ENCODE data around the gene FKRP.
"Not testable (repeated sequence)": the region's sequence is repeated elsewhere in the genome, so short reads cannot be mapped to it uniquely, and the experiment has no call there.

FKRP gene

DNA sequence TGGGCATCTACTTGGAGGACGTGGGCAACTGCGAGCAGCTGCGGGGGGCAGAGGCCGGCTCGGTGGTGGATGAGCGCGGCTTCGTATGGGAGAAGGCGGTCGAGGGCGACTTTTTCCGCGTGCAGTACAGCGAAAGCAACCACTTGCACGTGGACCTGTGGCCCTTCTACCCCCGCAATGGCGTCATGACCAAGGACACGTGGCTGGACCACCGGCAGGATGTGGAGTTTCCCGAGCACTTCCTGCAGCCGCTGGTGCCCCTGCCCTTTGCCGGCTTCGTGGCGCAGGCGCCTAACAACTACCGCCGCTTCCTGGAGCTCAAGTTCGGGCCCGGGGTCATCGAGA lies 10.7 kb downstream of the FKRP start:
- no peak overlapping the region for H3K9ac ChIP-seq (ENCODE audit: low read length)
- no peaks in the 10 kb centered on the region for H3K4me1 ChIP-seq (ENCODE audit: control insufficient read depth, insufficient read depth, low read length)
- no peaks in the 10 kb centered on the region for H3K27me3 ChIP-seq (ENCODE audit: control insufficient read depth, insufficient read depth, low read length)
- H3K36me3 ChIP-seq (ENCODE audit: control insufficient read depth, insufficient read depth, low read length) = no peaks in the 10 kb centered on the region
- no peaks in the 10 kb centered on the region for H3K9me3 ChIP-seq (ENCODE audit: control insufficient read depth, low read length)
- no peak overlapping the region for H3K4me3 ChIP-seq (ENCODE audit: low read length)

DNA sequence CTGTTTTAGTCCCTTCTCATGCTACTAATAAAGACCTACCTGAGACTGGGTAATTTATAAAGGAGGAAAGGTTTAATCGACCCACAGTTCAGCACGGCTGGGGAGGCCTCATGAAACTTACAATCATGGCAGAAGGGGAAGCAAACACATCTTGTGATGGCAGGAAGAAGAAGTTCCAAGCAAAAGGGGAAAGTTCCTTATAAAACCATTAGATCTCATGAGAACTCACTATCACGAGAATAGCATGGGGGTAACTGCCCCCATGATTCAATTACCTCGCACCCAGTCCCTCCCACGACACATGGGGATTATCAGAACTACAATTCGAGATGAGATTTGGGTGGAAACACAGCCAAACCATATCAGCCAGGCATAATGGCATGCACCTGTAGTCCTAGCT lies 13.3 kb downstream of the FKRP start:
- Histone ChIP-seq H3K4me1 (ENCODE audit: control insufficient read depth, insufficient read depth, low read length) (no peaks in the 10 kb centered on the region), H3K4me3 (ENCODE audit: low read length) (no peak overlapping the region), H3K36me3 (ENCODE audit: control insufficient read depth, insufficient read depth, low read length) (no peaks in the 10 kb centered on the region), H3K9me3 (ENCODE audit: control insufficient read depth, low read length) (no peaks in the 10 kb centered on the region), H3K27me3 (ENCODE audit: control insufficient read depth, insufficient read depth, low read length) (no peaks in the 10 kb centered on the region), H3K9ac (ENCODE audit: low read length) (no peak overlapping the region)

DNA sequence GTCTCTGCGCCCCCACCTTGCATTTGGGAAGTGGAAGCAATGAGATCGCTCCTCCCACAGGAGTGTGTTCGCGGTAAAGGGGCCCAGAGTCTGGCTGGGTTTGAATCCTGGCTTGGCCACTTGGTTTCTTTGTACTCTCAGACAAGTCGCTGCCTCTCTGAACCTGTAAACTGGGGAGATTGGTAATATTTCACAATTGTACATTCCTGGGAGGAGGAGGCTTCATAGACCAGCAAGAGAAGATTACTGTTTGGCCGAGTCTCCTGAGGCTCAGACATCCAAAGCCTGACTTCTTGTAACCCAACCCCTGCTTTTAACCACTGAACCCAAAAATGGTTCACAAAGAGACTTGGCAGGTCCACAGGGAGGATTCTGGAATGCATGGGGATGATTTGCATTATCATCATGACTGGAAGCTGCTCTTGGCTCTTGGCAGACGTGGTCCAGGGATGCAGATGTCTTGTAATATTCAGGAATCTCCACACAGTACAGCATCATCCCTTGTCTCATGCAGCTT lies 14.0 kb downstream of the FKRP start:
- H3K9ac ChIP-seq (ENCODE audit: low read length) = no peak overlapping the region
- no peaks in the 10 kb centered on the region for H3K9me3 ChIP-seq (ENCODE audit: control insufficient read depth, low read length)
- H3K4me3 ChIP-seq (ENCODE audit: low read length) = no peak overlapping the region
- peaks cover 2% of the 10 kb centered on the region for H3K4me1 ChIP-seq (ENCODE audit: control insufficient read depth, insufficient read depth, low read length)
- H3K27me3 ChIP-seq (ENCODE audit: control insufficient read depth, insufficient read depth, low read length) = no peaks in the 10 kb centered on the region
- H3K36me3 ChIP-seq (ENCODE audit: control insufficient read depth, insufficient read depth, low read length) = no peaks in the 10 kb centered on the region

DNA sequence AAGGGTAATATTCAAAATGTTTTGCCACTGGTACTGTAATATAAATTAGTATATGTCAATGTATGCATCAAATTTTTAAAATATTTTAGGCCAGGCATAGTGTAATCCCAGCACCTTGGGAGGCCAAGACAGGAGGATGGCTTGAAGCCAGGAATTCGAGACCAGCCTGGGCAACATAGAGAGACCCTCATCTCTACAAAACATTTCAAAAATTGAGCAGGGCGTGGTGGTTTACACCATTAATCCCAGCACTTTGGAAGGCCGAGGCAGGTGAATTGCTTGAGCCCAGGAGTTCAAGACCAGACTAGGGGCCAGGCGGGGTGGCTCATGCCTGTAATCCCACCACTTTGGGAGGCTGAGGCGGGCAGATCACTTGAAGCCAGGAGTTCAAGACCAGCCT lies 14.5 kb downstream of the FKRP start:
- Histone ChIP-seq H3K9me3 (ENCODE audit: control insufficient read depth, low read length) (no peaks in the 10 kb centered on the region), H3K4me3 (ENCODE audit: low read length) (no peak overlapping the region), H3K4me1 (ENCODE audit: control insufficient read depth, insufficient read depth, low read length) (peaks cover 4% of the 10 kb centered on the region), H3K9ac (ENCODE audit: low read length) (no peak overlapping the region), H3K36me3 (ENCODE audit: control insufficient read depth, insufficient read depth, low read length) (no peaks in the 10 kb centered on the region), H3K27me3 (ENCODE audit: control insufficient read depth, insufficient read depth, low read length) (no peaks in the 10 kb centered on the region)

DNA sequence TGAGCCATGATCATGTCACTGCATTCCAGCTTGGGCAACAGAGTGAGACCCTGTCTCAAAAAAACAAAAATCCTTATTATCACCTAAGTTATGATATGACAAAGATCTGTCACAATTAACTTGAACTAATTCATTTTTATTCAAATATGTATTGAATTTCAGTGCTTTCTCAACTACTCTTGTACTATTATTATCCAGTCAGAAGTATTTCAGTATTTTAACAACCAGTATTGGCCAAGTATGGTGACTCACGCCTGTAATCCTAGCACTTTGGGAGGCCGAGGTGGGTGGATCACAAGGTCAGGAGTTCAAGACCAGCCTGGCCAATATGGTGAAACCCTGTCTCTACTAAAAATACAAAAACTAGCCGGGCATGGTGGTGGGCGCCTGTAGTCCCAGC lies 15.0 kb downstream of the FKRP start:
- H3K27me3 ChIP-seq (ENCODE audit: control insufficient read depth, insufficient read depth, low read length); H3K36me3 ChIP-seq (ENCODE audit: control insufficient read depth, insufficient read depth, low read length); H3K4me3 ChIP-seq (ENCODE audit: low read length); H3K9me3 ChIP-seq (ENCODE audit: control insufficient read depth, low read length); H3K9ac ChIP-seq (ENCODE audit: low read length); H3K4me1 ChIP-seq (ENCODE audit: control insufficient read depth, insufficient read depth, low read length): not testable (repeated sequence)

DNA sequence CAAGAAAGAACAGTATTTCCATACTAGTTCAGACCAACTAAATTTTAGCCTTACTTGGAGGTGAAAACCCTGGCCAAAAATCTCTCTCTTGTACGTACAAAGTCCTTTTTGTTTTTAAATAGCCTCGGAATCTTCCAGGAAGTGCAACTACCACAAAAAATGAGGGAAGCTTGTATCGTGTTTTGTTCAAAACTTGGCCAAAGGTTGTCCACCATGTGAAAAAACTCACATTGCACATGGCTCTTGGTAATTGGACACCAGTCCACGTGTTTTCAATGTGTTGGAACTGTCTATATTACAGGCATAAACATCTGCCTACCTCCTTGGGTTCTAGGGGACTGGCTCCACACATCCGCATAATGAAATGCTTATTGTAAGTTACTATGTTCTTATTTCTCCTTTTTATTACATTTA lies 15.6 kb downstream of the FKRP start:
- Histone ChIP-seq H3K9ac (ENCODE audit: low read length) (no peak overlapping the region), H3K27me3 (ENCODE audit: control insufficient read depth, insufficient read depth, low read length) (no peaks in the 10 kb centered on the region), H3K4me3 (ENCODE audit: low read length) (no peak overlapping the region), H3K4me1 (ENCODE audit: control insufficient read depth, insufficient read depth, low read length) (peaks cover 4% of the 10 kb centered on the region), H3K36me3 (ENCODE audit: control insufficient read depth, insufficient read depth, low read length) (no peaks in the 10 kb centered on the region), H3K9me3 (ENCODE audit: control insufficient read depth, low read length) (no peaks in the 10 kb centered on the region)

DNA sequence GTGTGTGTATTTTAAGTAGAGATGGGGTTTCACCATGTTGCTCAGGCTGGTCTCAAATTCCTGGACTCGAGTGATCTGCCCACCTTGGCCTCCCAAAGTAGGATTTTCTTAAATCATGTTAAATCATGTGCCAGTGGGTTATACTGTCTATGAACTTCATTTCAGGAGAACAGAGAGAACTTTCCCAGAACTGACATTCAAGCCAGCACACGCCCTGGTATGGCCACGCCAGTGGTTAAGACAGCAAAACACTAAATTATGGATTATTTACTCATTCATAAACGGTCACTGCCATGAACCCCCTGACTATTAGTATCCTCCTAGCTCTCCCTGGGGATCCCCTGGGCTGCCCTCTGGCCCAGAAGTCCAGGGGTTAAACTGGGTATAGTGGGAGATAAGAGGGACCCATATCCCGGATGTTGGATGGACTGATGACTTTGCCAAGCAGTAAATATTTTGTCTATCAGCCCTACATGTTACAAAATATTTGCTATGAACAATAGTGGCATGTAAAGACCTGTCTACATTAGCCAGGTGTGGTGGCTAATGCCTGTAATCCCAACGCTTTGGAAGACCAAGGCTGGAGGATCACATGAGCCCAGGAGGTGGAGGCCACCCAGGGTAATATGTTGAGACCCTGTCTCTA lies 16.5 kb downstream of the FKRP start:
- no peaks in the 10 kb centered on the region for H3K27me3 ChIP-seq (ENCODE audit: control insufficient read depth, insufficient read depth, low read length)
- peaks cover 4% of the 10 kb centered on the region for H3K4me1 ChIP-seq (ENCODE audit: control insufficient read depth, insufficient read depth, low read length)
- H3K9ac ChIP-seq (ENCODE audit: low read length) = no peak overlapping the region
- no peaks in the 10 kb centered on the region for H3K9me3 ChIP-seq (ENCODE audit: control insufficient read depth, low read length)
- no peak overlapping the region for H3K4me3 ChIP-seq (ENCODE audit: low read length)
- no peaks in the 10 kb centered on the region for H3K36me3 ChIP-seq (ENCODE audit: control insufficient read depth, insufficient read depth, low read length)

DNA sequence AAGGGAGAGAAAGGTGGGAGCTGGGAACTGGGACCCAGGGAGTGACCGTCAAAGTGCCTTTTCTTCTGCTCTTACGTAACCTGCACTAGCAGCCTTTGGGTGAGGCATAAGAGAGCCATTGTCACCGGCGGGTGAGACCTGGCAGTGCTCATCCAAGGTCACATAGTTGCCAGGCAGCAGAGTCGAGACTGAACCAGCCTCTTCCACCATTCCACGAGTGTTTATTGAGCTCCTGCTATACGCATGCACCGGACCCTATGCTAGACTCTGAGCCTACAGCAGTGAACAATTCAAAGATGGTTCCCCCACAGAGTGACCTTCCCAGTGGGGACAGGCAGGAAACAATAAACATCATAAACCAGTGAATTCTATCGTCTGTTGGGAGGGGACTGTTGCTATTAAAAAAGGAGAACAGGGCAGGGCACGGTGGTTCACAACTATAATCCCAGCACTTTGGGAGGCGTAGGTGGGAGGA lies 19.0 kb downstream of the FKRP start:
- Histone ChIP-seq H3K9me3 (ENCODE audit: control insufficient read depth, low read length) (no peaks in the 10 kb centered on the region), H3K27me3 (ENCODE audit: control insufficient read depth, insufficient read depth, low read length) (no peaks in the 10 kb centered on the region), H3K4me1 (ENCODE audit: control insufficient read depth, insufficient read depth, low read length) (peaks cover 4% of the 10 kb centered on the region), H3K9ac (ENCODE audit: low read length) (peak overlapping the region; percentile 22), H3K36me3 (ENCODE audit: control insufficient read depth, insufficient read depth, low read length) (no peaks in the 10 kb centered on the region), H3K4me3 (ENCODE audit: low read length) (no peak overlapping the region)

DNA sequence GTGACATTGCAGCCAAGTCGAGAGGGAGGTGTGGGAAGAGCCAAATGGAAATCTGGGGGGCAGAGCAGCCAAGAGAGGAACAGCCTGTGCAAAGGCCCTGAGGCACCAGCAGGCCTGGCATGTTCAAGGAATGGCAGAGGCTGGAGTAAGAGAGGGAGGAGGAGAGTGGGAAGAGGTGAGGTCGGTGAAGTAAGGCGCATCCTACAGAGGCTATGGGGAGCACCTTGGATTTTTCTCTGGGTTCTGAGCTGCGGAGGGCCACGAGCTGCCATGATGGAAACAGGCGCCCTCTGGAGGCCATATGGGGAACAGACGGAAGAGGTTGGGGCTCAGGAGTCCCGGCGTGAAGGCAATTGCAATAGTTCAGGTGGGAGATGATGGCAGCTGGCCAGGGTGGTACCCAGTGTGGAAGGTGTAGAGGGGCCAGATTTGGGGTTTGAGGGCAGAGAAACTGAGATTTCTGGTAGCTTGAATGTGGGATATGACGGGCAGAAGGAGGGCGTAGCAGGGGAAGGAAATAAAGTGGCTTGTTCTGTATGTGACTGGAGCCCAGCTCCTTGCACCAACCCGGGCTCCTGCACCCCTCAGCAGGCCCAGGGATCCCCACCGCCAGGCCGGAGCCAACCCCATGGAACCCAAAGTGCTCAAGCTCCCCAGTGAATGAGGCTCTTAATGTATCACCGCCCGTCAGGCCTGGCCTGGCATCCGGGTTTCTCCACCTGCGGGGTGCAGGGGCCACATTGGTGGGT lies 20.9 kb downstream of the FKRP start:
- H3K9me3 ChIP-seq (ENCODE audit: control insufficient read depth, low read length) = no peaks in the 10 kb centered on the region
- H3K4me3 ChIP-seq (ENCODE audit: low read length) = no peak overlapping the region
- no peaks in the 10 kb centered on the region for H3K36me3 ChIP-seq (ENCODE audit: control insufficient read depth, insufficient read depth, low read length)
- no peaks in the 10 kb centered on the region for H3K27me3 ChIP-seq (ENCODE audit: control insufficient read depth, insufficient read depth, low read length)
- H3K4me1 ChIP-seq (ENCODE audit: control insufficient read depth, insufficient read depth, low read length) = peaks cover 4% of the 10 kb centered on the region
- H3K9ac ChIP-seq (ENCODE audit: low read length) = no peak overlapping the region

DNA sequence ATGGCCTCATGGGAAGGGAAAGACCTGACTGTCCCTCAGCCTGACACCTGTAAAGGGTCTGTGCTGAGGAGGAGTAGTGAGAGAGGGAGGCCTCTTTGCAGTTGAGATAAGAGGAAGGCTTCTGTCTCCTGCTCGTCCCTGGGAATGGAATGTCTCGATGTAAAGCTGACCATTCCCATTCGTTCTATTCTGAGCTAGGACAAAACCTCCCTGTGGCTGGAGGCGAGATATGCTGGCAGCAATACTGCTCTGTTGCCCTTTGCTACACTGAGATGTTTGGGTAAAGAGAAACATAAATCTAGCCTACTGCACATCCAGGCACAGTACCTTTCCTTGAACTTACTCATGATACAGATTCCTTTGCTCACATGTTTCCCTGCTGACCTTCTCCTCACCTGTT lies 22.9 kb downstream of the FKRP start:
- H3K36me3 ChIP-seq (ENCODE audit: control insufficient read depth, insufficient read depth, low read length); H3K4me3 ChIP-seq (ENCODE audit: low read length); H3K27me3 ChIP-seq (ENCODE audit: control insufficient read depth, insufficient read depth, low read length); H3K4me1 ChIP-seq (ENCODE audit: control insufficient read depth, insufficient read depth, low read length); H3K9me3 ChIP-seq (ENCODE audit: control insufficient read depth, low read length); H3K9ac ChIP-seq (ENCODE audit: low read length): not testable (repeated sequence)

DNA sequence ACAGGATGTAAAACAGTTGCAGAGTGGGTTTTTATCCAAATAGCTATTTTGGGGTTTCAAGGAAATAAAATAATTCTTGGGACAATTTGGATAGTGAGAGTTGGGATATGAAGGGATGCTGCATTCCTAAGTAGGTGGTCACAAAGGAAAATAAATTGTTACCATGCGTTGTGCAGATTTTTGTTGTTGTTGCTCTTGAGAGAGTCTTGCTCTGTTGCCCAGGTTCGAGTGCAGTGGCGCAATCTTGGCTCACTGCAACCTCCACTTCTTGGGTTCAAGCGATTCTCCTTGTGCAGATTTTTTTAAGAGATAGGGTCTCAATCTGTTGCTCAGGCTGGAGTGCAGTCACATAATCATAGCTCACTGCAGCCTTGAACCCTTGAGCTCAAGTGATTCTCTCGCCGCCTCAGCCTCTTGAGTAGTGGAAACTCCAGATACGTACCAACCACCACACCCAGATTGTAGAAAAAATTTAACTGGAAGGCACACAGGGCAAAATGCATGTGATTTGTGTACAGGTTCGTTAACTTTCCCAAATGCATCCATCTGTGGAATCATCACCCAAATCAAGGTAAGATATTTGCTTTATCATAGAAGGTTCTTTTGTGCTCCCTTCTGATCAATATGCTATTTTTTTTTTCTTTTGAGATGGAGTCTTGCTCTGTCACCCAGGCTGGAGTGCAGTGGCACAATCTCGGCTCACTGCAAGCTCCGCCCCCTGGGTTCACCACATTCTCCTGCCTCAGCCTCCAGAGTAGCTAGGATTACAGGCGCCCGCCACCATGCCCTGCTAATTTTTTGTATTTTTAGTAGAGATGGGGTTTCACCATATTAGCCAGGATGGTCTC lies 26.5 kb downstream of the FKRP start:
- Histone ChIP-seq H3K4me1 (ENCODE audit: control insufficient read depth, insufficient read depth, low read length) (no peaks in the 10 kb centered on the region), H3K27me3 (ENCODE audit: control insufficient read depth, insufficient read depth, low read length) (no peaks in the 10 kb centered on the region), H3K9ac (ENCODE audit: low read length) (no peak overlapping the region), H3K36me3 (ENCODE audit: control insufficient read depth, insufficient read depth, low read length) (peaks cover 12% of the 10 kb centered on the region), H3K9me3 (ENCODE audit: control insufficient read depth, low read length) (no peaks in the 10 kb centered on the region), H3K4me3 (ENCODE audit: low read length) (no peak overlapping the region)

DNA sequence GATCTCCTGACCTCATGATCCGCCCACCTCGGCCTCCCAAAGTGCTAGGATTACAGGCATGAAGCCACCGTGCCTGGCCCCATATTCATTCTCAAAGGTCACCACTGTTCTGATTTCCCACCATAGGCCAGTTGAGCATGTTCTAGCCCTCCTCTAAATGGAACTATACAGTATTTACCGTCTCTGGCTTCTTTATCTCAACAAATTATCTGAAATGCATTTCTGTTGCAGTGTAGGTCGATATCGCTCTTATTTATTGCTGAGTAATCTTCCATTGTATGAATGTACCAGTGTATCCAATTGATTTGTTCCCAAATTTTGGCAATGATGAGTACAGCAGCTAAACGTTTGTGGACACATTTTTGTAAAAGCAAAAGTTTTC lies 27.2 kb downstream of the FKRP start:
- Histone ChIP-seq H3K4me3 (ENCODE audit: low read length) (no peak overlapping the region), H3K36me3 (ENCODE audit: control insufficient read depth, insufficient read depth, low read length) (peaks cover 12% of the 10 kb centered on the region), H3K9ac (ENCODE audit: low read length) (no peak overlapping the region), H3K9me3 (ENCODE audit: control insufficient read depth, low read length) (no peaks in the 10 kb centered on the region), H3K27me3 (ENCODE audit: control insufficient read depth, insufficient read depth, low read length) (no peaks in the 10 kb centered on the region), H3K4me1 (ENCODE audit: control insufficient read depth, insufficient read depth, low read length) (peaks cover 3% of the 10 kb centered on the region)

Data from mucosa of stomach (tissue), 1 donor.